Thoracic aorta (tissue), 2 donors: ENCODE data around the gene ARSH. TPM values are rescaled to one million over a fixed set of nuclear protein-coding genes. Genes with fewer than 3 reads are reported as not detected.
"Not testable (repeated sequence)": the region's sequence is repeated elsewhere in the genome, so short reads cannot be mapped to it uniquely, and the experiment has no call there.

Experiments used
- ATAC-seq: fragments of 150-250 bp; one replicate; pipeline ENCODE4 v1.8.0; 2017; ENCODE audit warnings: low read depth; ENCODE audit not compliant: insufficient number of reproducible peaks, low FRiP score
- DNase-seq: peaks from one replicate; pipeline ENCODE4 v3.0.0-alpha.2; 2020; ENCODE audit warnings: low spot score
- H3K27ac ChIP-seq, 2 donors: fragments of 200-600 bp; sonication (generic); 1 replicate in 1 of 2; 2 replicates in 1 of 2; pipeline ENCODE4 v1.5.1; 2016; ENCODE audit warnings: mild to moderate bottlenecking in 2 of 2, moderate library complexity in 2 of 2
- H3K27me3 ChIP-seq: fragments of 200-600 bp; sonication (generic); replicated peaks from 2 replicates; pipeline ENCODE4 v1.6.0; 2016; ENCODE audit warnings: mild to moderate bottlenecking; ENCODE audit not compliant: insufficient read depth
- H3K36me3 ChIP-seq: fragments of 200-600 bp; sonication (generic); one replicate; pipeline ENCODE4 v1.5.1; 2016
- H3K4me1 ChIP-seq, 2 donors: fragments of 200-600 bp; sonication (generic); 1 replicate in 1 of 2; 2 replicates in 1 of 2; pipeline versions ENCODE4 v1.5.1 to v1.6.0; 2016; ENCODE audit warnings: low read depth in 2 of 2, mild to moderate bottlenecking in 1 of 2; ENCODE audit not compliant: control insufficient read depth in 1 of 2
- H3K4me3 ChIP-seq: fragments of 200-600 bp; sonication (generic); 2 replicates; pipeline ENCODE4 v1.5.1; 2016; ENCODE audit warnings: mild to moderate bottlenecking
- H3K9me3 ChIP-seq: fragments of 200-600 bp; sonication (generic); 2 replicates; pipeline ENCODE4 v1.5.1; 2016
- CTCF ChIP-seq: fragments of 200-600 bp; sonication (generic); IDR thresholded peaks from one replicate; pipeline ENCODE4 v1.5.1; 2019; ENCODE audit warnings: antibody characterized with exemption
- total RNA-seq, 2 donors: library from RNA; depleted of rRNA; stranded (reverse); fragments of >200 nt; gene quantifications; one replicate each; pipeline versions ENCODE4 v1.1.0 to v1.2.3, GENCODE V29; 2016

Gene ARSH, protein sequence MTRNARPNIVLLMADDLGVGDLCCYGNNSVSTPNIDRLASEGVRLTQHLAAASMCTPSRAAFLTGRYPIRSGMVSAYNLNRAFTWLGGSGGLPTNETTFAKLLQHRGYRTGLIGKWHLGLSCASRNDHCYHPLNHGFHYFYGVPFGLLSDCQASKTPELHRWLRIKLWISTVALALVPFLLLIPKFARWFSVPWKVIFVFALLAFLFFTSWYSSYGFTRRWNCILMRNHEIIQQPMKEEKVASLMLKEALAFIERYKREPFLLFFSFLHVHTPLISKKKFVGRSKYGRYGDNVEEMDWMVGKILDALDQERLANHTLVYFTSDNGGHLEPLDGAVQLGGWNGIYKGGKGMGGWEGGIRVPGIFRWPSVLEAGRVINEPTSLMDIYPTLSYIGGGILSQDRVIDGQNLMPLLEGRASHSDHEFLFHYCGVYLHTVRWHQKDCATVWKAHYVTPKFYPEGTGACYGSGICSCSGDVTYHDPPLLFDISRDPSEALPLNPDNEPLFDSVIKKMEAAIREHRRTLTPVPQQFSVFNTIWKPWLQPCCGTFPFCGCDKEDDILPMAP
- not detected for total RNA-seq

GRCh38 chrX:3006495-3006894 is at the start of gene ARSH:
ARSH (plus strand) TSS chrX:3006546; CDS start chrX:3006613, 67 bp downstream.
- no peaks in the 10 kb centered on the region for H3K27me3 ChIP-seq
- TF ChIP-seq CTCF: no peak
- ATAC-seq (no peak), DNase-seq (no peak)
- H3K9me3 ChIP-seq: no peaks in the 10 kb centered on the region
- H3K27ac ChIP-seq: no peak within 1 kb of the TSS
- H3K4me3 ChIP-seq: no peak within 1 kb of the TSS
- H3K4me1 ChIP-seq: no peaks in the 10 kb centered on the region
- H3K36me3 ChIP-seq: no peaks in the 10 kb centered on the region

DNA sequence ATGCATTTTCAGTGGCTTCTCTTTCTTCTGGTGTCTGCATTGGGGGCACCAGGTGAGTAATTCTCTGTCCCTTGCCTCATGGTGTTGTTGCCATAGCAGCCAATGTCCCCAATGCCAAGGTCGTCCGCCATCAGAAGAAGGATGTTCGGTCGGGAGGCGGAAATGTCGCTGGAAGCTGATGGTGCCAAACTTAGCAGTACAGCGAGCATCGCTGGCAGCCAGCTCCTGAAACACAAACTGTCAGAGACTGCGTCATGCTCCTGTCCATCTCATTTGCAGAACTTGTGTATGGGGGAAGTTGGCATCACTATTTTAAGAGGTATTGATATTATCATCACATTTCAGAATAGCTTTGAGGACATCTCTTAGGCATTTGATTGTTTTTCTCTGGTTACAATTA is 48.1 kb upstream of the ARSH start:
- Histone ChIP-seq H3K27ac (no peak overlapping the region), H3K36me3 (no peaks in the 10 kb centered on the region), H3K4me3 (no peak overlapping the region), H3K27me3 (no peaks in the 10 kb centered on the region), H3K9me3 (no peaks in the 10 kb centered on the region), H3K4me1 (no peaks in the 10 kb centered on the region)
- DNase-seq (no peak), ATAC-seq (no peak)
- TF ChIP-seq CTCF: no peak

DNA sequence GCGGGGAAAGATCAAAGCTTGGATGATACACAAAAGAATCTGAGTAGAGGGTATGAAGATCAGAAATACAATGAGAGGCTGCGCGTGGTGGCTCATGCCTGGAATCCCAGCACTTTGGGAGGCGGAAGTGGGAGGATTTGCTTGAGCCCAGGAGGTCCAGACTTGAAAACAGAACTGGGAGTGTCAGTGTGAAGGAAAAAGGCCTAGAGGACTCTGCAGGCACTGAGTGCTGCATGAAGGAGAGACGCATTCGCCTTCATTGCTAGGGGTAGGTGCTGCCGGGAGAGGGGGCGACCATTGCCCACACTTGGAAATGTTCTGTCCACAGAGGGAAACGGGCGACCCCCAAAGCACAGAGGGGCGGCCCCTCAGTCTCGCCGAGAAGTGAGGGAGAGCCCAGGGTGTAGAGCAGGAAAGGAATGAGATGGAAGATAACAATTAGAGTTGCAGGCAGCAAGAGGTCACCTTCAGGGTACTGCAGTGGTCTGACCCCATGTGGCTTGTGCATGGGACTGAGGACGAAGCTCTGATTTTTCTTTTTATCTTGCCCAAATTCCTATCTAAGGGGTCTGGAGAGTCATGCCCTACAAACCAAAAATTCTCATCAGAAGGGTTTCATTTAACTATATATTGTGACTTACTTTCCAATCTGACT is 45.4 kb upstream of the ARSH start:
- ATAC-seq: no peak
- no peak for TF ChIP-seq CTCF
- Histone ChIP-seq H3K36me3 (no peaks in the 10 kb centered on the region), H3K4me3 (no peak overlapping the region), H3K27ac (no peak overlapping the region), H3K27me3 (no peaks in the 10 kb centered on the region), H3K4me1 (no peaks in the 10 kb centered on the region), H3K9me3 (no peaks in the 10 kb centered on the region)
- DNase-seq: no peak

DNA sequence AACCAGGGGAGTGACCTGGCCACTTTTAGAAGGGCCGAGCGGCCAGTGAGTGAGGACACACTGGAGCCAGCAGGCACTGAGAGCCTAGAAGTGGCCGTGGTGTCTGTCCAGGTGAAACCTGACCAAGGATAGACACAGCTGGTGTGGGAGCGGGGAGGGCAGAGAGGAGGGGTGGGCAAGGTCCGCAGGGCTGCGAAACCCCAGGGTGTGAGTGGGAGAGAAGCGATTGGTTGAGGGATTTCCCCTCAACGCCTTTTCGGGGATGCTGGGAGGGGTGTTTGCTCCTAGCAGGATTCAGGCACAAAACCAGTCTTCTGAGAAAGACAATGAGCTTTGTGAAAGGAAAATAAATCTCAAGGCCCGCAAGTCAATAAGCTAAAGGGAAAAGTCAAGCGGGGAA is 44.0 kb upstream of the ARSH start:
- Histone ChIP-seq H3K36me3 (no peaks in the 10 kb centered on the region), H3K4me1 (no peaks in the 10 kb centered on the region), H3K27me3 (no peaks in the 10 kb centered on the region), H3K4me3 (no peak overlapping the region), H3K9me3 (no peaks in the 10 kb centered on the region), H3K27ac (no peak overlapping the region)
- TF ChIP-seq CTCF: no peak
- DNase-seq: no peak
- no peak for ATAC-seq

- H3K27ac ChIP-seq: peak overlapping the region; percentile 65 to 76
- not testable (repeated sequence) for H3K36me3 ChIP-seq, H3K9me3 ChIP-seq, H3K4me1 ChIP-seq, ATAC-seq, H3K27me3 ChIP-seq, H3K4me3 ChIP-seq, DNase-seq
Observed at GRCh38 chrX:2963449-2963848, 42.9 kb upstream of the ARSH start.

DNA sequence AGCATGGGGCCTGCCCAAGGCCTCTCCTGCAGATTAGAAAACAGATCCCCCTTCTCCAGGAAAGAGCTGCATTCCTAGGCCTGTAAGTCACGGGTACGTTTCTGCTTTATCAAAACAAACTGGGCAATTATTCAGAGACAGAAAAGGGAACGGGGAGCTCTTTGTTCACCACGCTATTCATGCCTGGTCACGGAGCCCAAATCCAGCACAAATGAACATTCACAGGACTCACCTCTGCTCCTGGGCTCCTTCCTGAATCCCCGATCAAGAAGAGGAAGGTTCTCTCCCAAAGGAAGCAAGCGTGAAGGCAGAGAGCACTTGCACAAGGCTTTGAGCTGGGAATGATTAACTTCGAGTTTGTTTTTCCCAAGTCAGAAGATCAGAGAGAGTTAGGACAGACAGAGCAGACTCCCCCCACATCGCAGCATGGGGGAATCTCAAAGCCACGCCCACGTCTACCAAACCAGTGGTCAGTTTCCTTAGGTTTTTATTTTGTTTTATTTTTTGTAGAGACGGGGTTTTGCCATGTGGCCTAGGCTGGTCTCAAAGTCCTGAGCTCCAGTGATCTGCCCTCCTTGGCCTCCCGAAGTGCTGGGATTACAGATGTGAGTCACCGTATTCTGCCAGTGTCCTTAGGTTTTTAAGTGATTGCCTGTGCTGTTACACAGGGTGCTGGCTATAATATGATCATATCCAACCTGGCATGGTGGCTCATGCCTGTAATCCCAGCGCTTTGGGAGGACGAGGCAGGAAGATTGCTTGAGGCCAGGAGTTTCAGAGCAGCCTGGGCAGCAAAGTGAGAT is 42.2 kb upstream of the ARSH start:
- H3K27ac ChIP-seq: peak overlapping the region; percentile 65 to 76
- not testable (repeated sequence) for H3K27me3 ChIP-seq, H3K4me3 ChIP-seq, H3K36me3 ChIP-seq, ATAC-seq, DNase-seq, H3K9me3 ChIP-seq, H3K4me1 ChIP-seq
